ENCODE results near the gene EGFR.

The EGFR gene

DNA sequence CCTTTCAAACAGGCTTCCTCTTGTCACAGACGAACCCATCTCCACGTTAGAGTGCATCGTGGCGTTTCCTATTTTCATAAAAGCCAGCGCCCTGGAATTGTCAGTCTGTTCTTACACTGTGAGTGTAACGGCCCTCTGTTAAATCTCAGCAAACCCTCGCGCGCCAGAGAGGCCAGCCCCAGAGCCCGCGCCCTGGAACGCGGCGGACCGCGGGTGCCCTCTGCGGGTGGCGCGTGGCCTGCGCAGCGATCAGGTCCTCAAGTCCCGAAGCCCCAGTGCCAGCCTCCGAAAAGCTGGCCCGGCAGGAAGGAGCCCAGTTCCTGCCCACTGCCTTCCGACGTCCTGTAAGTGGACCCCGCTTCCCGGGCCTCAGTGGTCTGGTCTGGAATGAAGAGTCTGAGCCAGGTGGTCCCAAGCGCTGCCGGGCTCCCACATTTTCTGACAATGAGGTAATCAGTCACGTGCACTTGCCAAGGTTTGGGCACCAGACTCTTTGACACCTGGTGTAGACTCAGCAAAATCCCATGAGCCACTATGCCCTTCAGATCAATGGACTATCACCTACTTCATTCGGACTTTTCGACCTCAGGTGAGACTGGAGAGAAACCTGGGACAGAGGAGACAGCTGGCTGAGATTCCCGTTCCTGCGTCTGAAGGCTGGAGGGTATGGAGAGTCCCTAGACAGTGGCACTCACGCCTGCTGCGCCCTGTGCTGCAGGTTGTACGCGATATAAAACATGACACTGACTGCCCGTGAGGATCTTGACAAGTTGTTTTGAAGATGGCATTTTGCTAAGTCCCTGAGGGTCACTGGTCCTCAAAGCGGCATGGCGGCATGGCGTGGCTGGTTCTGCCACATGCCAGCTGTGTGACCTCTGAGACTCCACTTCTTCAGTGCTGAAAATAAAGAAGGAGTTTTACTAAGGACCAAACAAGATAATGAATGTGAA is 237.0 kb downstream of the EGFR start:
- DNase-seq, result peak; percentile 76

DNA sequence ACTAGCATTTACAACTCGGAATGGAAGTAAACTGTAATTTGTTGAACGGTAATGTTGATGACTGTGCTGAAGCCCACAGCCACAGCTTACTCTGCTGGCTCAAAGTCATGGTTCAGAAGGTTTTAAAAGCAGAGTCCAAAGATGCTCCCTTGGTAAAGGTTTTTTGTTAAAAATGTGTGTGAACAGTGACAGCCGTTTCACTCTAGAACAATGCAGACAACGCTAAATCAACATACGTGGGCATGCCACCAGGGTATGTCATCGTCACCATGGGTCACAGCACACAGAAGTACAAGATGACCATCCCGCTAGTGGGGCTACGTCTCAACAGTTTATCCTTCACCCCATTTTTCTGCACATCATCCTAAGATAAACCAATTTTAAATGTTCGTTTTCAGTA is 239.8 kb downstream of the EGFR start:
- DNase-seq, result no peak

GRCh38 chr7:55260171-55260570 is 241.4 kb downstream of the EGFR start:
- DNase-seq, result no peak

DNA sequence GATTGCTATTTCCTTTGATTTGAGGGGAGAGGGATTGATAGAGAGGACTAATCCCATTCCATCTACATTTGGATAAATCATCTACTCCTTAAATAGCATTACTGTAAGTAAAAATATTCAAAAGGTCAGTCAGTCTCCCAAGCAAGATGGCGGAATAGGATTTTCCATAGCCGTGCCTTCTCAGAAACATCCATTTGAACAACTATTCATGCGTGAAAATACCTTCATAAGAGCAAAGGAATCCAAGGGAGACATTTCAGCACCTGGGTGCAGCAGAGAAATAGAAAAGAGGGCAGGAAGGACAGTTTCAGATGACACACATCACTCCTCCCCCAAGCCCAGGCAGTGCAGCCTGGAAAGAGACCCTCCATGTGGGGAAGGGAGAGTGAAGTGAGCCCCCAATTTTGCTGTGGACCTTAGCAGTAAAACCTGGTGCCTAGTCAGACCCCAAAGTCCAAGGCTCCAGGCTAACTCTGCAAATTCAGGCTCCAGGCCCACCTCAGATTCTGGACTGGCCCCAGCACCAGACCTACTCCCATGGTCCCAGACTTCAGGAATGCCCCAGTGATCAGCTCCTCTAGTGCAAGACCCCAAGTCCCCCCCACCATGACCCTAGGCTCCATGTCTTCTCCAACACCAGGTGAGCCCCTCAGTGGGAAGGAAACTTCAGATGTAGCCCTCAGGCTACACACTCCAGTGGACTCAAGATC is 242.0 kb downstream of the EGFR start:
- DNase-seq, result no peak
